ENCODE results near the gene LARP1.

The LARP1 gene

DNA sequence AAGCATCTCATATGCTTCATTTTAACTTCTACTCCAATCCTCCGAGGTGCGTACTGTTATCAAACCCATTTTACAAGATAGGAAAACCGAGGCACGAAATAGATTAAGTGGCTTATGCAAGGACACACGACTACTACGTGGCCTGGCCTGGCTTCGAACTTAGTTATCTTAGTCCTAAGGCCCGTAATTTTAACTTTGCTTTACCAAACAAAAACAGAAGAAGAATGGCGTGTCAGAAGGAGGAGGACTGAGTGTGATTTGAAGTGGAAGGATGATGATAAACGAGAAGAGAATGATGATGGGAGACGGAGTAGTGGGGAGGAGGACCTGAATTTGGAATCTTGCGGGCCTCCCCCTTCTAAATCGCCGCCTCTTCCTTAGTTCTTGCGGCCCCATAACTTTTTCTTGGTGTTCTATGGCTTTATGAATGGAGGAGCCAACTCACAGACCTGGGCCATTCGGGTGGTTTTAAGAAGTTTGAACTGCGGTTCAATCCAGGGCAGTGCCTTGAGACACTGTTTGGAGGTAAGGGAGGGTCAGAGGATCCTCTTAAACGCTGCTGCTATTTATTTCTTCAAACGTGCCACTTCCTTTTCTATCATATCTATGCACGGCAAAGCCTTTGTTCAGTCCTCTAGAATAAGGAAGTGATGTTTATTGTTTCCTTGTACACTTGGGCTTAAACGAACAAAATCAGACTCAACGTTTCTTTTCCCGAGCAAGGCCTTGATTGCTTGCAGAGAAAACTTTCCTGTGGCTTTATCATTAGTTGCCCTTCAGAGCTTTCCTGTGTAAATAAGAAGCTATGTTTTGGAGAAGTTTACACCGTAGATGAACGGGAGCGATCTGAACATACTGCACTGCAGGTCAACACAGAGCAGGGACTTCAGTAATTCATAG is 104.0 kb downstream of the LARP1 start:
- no peak for DNase-seq (ENCODE audit: low spot score)

DNA sequence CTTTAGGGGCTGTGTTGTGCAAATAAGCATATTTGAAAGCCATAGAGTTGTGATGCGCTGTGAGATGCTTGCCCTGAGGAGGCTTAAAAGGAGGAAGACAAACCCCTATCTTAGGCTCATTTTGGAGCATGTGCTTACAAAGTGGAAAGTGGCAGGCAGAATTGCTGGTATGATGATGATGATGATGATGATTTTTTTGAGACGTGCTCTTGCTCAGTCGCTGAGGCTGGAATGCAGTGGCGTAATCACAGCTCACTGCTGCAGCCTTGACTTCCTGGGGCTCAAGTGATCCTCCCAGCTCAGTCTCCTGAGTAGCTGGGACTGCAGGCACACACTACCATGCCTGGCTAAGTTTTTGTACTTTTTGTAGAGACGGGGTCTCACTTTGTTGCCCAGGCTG is 104.9 kb downstream of the LARP1 start:
- DNase-seq (ENCODE audit: low spot score) = no peak

DNA sequence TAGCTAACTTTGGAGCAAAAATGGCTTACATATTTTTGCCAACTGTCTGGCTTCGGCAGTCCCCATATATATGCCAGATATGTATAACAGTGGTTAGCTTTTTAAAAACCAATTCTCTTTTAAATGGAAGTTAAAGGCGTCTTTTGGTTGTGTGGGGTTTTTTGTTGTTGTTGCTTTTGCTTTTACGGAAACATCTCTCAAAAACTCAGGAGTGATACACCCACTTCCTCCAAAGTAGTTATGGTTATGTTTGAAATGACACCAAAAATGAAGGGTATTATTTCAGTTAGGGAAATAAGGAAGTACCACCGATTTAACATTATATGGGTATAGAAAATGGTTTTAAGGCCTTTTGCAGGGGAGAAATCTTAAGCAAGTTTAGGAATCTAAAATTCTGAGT is 105.6 kb downstream of the LARP1 start:
- DNase-seq (ENCODE audit: low spot score) = no peak

DNA sequence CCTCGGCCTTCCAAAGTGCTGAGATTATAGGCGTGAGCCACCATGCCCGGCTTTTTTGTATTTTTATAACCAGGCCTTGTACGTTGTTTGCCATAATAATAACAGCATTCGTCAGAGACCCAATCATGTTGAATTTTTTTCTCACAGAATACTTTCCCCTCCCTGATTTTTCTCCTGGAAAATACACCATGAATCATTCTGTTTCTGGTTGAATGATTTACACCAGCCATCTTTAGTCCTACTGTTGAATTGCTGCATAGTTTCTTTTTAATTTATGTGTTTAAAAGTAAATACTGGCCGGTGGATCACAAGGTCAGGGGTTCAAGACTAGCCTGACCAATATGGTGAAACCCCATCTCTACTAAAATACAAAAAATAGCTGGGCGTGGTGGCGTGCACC is 106.8 kb downstream of the LARP1 start:
- no peak for DNase-seq (ENCODE audit: low spot score)

DNA sequence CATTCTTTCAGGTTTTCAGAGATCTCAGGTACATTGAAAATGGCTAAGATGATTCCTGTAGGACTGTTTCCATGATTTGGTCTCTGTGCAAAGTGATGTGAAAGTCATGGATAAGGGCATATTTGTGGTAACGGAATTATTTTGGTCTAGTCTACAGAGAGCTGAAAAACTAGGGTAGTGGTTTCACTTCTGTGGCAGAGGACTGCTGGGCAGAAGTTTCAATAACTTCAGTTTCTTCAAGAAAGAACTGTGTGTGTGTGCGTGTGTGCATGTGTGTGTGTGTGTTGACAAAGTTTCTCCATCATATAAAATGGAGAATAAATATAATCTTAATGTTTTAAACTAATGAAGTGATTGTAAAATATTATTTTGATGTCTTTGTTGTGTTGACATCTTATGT is 107.6 kb downstream of the LARP1 start:
- no peak for DNase-seq (ENCODE audit: low spot score)

DNA sequence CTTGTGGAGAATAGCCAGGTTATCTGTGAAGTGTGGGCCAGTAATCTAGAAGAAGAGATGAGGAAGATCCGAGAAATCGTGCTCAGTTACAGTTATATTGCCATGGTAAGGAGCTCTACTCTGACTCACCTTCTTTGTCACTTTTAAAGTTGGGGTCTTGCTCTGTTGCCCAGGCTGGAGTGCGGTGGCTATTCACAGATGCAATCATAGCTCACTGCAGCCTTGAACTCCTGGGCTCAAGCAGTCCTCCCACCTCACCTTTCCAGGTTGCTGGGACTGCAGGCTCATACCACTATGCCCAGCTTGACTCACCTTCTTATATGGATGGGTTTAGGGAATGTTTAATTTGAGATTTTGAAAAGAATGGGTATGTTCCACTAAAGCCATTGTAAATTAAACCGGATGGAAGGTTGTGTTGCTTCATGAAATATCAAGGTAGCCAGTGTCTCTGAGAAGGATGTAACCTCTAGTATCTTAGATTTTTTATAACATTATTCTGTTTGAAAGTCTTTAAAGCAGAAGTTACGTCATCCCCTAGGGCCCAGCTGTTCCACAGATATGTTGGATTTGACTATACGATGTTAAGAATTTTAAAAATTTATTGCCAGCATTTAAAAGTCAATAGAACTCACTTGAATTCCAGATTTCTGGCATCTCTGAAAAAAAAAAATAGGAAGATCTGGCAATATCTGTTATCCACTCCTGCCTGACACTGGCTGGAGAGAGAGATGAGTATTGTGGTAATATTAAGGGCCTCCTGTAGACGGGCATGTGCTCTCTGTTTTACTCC is 108.3 kb downstream of the LARP1 start:
- no peak for DNase-seq (ENCODE audit: low spot score)

DNA sequence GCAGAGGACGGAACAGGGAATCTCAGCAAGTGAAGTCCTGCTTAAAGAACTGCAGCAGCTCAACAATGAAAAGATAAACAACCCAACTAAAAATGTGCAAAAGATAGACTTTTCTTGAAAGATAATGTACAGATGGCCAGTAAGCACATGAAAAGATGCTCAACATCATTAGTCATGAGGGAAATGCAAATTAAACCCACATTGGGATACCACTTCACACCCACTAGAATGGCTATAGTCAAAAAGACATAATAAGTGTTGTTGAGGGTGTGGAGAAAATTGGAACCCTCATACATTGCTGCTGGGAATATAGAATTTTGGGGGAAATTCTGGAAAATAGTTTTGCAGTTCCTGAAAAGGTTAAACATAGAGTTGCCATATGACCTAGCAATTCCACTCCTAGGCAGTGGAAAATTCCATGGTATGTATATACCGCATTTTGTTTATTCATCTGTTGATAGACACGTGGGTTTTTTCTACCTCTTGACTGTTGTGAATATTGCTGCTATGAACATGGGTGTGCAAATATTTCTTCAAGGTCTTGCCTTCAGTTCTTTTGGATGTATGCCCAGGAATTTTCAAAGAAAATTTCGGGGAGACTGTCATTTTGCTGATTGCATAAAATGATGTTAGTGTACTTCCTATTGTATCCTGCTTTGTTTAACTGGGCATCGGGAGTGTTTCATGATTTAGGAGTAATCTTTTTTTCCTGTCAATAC is 110.4 kb downstream of the LARP1 start:
- DNase-seq (ENCODE audit: low spot score) = no peak

DNA sequence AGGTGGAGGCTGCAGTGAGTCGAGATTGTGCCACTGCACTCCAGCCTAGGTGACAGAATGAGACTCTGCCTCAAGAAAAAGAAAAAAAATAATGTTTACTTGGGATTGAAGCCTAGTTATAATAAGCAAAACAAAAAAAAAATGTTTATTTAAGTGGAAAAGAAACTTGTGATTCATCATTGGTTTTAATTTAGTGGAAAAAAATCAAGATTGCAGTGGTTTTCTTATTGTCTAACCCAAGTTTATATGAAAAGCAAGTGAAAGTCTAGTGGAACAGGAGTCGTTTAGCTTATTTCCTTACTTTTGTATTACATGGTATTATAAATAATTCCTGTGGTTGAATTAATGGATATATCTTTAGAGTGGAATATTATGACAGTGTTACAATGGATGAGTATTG is 111.7 kb downstream of the LARP1 start:
- no peak for DNase-seq (ENCODE audit: low spot score)
